OCI-LY3 (cell line): ENCODE results near the gene CROCC2.

Source experiments
- CTCF ChIP-seq: fragments of 200-600, 300-600 bp; sonication (generic); IDR thresholded peaks from 2 replicates; pipeline ENCODE4 v1.5.1; 2014; ENCODE audit warnings: antibody characterized with exemption, low read length, low read depth
- EZH2phosphoT487 ChIP-seq: fragments of 200-600 bp; shearing (Covaris generic); IDR thresholded peaks from 2 replicates; pipeline ENCODE4 v1.6.1; 2018; ENCODE audit warnings: antibody characterized with exemption, mixed run types, low read depth

- TF ChIP-seq CTCF: no peak
- no peak for TF ChIP-seq EZH2phosphoT487
Measured at GRCh38 chr2:240968731-240969624, 62.8 kb downstream of the CROCC2 start.
